HG02678 (cell line): ENCODE measurements around the gene TMEM39B.
"Not testable (repeated sequence)": the region's sequence is repeated elsewhere in the genome, so short reads cannot be mapped to it uniquely, and the experiment has no call there.

ENCODE experiments used
- ATAC-seq: cut with Tn5 transposase; IDR thresholded peaks from one replicate; pipeline ENCODE4 v1.9.1; 2021; ENCODE audit warnings: mild to moderate bottlenecking, moderate library complexity; ENCODE audit not compliant: unreplicated experiment

TMEM39B gene

DNA sequence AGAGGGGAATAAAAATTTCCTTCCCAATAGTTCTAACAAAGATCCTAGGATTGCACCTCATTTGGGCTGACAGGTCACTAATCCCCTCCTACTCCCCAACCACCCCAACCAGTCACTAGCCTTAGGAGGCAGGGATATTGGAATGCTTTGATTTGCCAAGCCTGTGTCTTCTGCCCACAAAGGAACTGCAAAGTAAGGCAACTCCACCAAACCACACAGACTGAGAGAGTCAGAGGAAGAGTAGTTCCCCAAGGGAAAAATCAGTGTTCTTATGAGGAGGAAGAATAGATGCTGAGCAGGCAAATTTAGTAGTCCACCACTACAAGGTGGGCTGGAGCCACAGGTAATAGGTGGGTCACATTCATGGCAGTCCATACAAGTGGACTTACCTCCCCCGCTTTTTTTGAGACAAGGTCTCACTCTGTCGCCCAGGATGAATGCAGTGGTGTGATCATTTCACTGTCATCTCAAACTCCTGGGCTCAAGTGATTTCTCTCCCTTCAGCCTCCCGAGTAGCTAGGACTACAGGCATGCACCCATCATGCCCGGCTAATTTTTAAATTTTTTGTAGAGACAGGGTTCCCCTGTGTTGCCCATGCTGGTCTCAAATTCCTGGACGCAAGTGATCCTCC, 3.7 kb upstream of the TMEM39B start:
- no peak for ATAC-seq

- ATAC-seq: no peak
Measured at GRCh38 chr1:32071758-32072621, 749 bp upstream of the TMEM39B start.

DNA sequence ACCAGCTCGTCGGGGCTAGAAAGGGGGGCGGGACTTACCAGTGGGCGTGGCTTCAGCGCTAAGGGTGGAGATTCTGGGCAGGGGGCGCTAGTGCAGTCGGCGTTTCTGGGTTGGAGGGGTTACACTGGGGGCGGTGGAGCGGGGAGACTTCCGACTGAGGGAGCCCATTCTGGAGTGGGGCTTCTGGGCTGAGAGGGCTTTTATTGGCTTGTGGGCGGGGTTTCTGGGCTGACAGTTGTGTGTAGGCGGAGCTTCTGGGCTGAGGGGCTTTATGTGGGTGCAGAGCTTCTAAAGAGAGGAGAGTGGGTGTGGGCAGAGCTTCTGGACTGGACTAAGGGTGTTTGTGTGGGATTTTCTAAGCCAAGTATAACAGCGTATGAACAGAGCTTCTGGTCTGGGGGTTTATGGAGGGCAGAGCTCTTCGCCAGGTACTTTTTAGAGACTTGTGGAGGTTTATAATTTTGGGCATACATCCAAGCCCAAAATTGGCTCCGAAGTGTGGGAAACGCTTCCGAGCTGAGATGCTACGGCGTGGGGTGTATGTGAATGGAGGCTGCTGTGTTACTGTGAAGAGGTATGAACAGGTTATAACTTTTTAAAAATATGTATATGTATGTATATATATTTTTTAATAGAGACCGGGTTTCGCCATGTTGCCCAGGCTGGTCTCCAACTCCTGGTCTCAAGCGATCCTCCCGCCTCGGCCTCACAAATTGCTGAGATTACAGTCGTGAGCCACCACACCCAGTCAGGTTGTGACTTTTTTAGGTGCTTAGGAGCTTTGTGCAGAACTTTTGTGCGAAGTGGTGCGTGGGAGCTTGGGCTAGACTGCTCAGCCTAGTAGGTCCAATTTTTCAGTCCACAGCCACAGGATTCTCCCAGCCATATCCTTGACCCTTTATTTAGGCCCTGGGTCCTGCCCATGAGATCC, 825 bp downstream of the TMEM39B start:
- peak; percentile 26 for ATAC-seq

GRCh38 chr1:32074841-32075240, 2.1 kb downstream of the TMEM39B start:
- ATAC-seq: no peak

DNA sequence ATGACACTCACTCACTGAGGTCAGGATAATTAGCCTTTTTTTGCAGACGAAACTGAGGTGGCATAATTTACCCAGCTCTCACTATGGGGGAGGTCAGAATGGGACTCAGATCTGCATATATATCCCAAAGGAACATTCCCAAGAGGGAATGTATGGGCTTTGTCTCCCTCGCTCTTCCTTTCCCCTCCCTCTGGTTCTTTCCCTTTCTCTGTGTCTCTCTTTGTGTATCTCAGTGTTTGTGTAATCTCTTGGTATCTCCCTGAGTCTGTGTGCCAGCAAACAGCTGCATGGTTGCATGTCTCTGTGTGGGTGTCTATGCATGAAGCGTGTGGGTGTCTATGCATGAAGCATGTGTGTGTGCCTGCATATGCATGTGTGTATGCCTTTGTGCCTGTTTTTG, 4.7 kb downstream of the TMEM39B start:
- no peak for ATAC-seq

GRCh38 chr1:32082022-32082421, 9.3 kb downstream of the TMEM39B start:
- ATAC-seq: no peak

DNA sequence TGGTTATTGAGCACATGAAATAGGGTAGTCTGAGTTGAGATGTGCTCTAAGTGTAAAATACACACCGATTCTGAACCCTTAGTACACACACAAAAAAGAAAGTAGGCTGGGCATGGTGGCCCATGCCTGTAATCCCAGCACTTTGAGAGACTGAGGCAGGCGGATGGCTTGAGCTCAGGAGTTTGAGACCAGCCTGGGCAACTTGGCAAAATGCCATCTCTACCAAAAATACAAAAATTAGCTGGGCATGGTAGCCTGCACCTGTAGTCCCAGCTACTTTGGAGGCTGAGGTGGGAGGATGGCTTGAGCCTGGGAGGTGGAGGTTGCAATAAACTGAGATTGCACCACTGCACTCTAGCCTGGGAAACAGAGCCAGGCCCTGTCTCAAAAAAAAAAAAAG, 13.6 kb downstream of the TMEM39B start:
- ATAC-seq: not testable (repeated sequence)

- ATAC-seq: no peak
Measured at GRCh38 chr1:32091176-32091575, 18.4 kb downstream of the TMEM39B start.

- no peak for ATAC-seq
Measured at GRCh38 chr1:32091591-32091990, 18.9 kb downstream of the TMEM39B start.

GRCh38 chr1:32094746-32095521, 22.2 kb downstream of the TMEM39B start:
- no peak for ATAC-seq

- ATAC-seq: no peak
Measured at GRCh38 chr1:32099426-32099825, 26.7 kb downstream of the TMEM39B start.

DNA sequence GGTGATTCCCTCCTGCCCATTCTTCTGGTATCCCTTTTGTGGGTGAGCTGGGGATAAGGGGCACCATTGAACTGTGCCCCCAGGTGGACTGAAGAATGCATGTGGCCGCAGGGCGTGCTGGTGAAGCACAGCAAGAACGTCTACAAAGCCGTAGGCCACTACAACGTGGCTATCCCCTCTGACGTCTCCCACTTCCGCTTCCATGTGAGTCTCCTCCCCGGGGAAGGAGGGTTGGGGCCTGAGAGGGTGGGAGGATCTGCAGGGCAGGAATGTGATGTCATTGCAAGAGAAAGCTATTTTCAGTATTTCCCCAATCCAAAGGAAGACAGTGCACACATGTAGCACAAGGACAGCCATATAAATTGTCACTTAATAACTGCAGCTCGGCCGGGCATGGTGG, 27.6 kb downstream of the TMEM39B start:
- ATAC-seq: no peak

DNA sequence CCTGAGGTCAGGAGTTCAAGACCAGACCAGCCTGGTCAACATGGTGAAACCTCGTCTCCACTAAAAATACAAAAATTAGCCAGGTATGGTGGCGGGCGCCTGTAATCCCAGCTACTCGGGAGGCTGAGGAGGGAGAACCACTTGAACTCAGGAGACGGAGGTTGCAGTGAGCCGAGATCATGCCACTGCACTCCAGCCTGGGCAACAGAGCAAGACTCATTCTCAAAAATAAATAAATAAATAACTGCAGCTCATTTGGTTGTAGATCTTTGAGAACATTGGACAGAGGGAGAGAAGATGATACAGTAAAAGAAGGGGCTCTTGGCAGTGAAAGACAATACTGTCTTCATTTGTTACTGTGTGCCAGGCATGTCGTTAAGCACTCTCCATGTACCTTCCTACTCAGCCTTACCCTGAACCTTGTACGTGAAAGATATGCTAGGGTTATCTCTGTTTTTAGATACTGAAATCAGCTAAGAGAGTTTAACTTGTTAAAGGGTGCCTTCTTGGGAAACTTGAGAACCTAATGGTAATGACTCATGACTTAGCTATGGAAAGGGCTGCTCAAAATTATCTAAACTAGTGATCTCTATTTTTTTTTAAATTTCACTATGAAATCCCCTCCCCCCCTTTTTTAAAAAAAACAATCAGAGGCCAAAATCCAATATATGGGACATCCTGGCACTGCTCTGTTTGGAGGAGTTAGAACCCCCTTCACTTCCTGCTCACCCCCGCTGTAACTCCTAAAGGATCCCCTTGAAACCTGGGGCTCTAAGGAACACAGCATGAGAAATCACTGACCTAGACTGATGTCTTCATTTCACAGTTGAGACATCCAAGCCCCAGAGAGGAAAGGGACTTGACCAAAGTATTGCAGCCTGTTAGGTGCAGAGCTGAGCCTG, 28.3 kb downstream of the TMEM39B start:
- ATAC-seq: no peak

GRCh38 chr1:32104127-32104526, 31.4 kb downstream of the TMEM39B start:
- ATAC-seq: no peak

DNA sequence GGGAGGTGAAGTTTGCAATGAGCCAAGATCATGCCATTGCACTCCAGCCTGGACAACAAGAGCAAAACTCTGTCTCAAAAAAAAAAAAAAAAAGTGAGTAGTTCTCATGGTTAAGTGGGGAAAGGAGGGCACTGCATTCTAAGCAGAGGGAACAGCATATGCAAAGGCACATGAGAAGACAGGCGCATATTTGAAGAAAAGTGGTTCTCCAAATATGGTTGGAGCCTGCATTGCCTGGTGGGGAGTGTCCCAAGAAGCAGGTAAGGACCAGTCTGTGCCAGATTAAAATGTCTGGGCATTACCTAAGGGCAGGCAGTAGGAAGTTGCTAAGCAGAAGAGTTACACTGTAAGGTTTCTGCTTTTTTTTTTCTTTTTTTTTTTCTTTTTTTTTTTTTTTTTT, 32.6 kb downstream of the TMEM39B start:
- no peak for ATAC-seq

DNA sequence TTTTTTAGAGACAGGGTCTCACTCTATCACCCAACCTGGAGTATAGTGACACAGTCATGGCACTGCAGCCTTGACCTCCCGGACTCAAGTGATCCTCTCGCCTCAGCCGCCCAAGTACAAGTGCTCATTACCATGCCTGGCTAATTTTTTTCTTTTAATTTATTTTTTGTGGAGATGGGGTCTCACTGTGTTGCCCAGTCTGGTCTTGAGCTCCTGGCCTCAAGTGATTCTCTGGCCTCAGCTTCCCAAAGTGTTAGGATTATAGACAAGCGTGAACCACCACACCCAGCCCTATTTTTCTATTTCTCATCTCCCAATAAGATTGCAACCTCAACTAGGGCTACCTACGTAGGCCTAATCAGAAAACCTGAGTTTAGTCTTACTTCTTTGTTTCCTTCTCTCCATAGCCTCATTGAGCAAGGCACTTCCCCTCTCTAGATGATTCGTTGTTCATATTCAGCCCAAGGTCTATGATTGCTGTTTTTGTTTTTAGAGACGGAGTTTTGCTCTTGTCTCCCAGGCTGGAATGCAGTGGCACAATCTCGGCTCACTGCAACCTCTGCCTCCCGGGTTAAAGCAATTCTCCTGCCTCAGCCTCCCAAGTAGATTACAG, 34.0 kb downstream of the TMEM39B start:
- ATAC-seq: no peak

- peak; percentile 76 for ATAC-seq
Measured at GRCh38 chr1:32107742-32108661, 35.3 kb downstream of the TMEM39B start, which contains the start of gene KPNA6. KPNA6 (plus strand) TSS chr1:32108056; CDS start chr1:32108131, 75 bp downstream.

GRCh38 chr1:32111040-32111623, 38.4 kb downstream of the TMEM39B start:
- ATAC-seq: no peak
